Peyer's patch (tissue), 4 donors: ENCODE results near the gene SMC1B.

ENCODE experiments used
- POLR2A ChIP-seq, 2 donors: fragments of 450-650 bp; IDR thresholded peaks; one replicate each; pipeline ENCODE4 v1.5.1; 2017; ENCODE audit warnings: antibody characterized with exemption in 2 of 2, mild to moderate bottlenecking in 2 of 2, moderate library complexity in 2 of 2
- TF ChIP-seq, protein P1 (sequence below), 6 experiments: fragments of 450-650 bp in 4 of 6; fragments of 200-600 bp in 2 of 6; sonication (generic) in 1 of 6; IDR thresholded peaks; one replicate each; pipeline ENCODE4 v1.5.1; 2017 to 2019; ENCODE audit warnings: antibody characterized with exemption in 6 of 6, mild to moderate bottlenecking in 3 of 6, moderate library complexity in 1 of 6

DNA sequence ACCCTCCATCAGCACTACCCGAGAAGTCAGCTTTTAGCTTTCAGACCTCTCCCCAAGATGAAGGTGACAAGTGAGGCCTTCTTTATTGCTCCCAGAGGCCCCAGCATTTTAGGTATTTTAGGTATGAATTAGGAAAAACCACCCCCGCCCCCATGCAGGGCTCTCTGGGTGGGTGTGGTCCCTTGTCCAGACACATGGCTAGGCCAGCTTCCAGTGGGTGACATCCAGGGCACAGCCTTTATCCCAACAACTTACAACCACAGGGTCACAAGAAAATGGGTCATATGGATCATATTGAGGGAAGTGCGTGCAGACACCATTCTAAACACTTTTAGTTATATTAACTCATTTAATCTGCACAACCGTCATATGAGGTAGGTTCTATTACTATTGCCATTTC lies 42.2 kb upstream of the SMC1B start:
- TF ChIP-seq POLR2A (IDR thresholded peaks at IDR 0.05), result no peak
- TF ChIP-seq, protein P1, sequence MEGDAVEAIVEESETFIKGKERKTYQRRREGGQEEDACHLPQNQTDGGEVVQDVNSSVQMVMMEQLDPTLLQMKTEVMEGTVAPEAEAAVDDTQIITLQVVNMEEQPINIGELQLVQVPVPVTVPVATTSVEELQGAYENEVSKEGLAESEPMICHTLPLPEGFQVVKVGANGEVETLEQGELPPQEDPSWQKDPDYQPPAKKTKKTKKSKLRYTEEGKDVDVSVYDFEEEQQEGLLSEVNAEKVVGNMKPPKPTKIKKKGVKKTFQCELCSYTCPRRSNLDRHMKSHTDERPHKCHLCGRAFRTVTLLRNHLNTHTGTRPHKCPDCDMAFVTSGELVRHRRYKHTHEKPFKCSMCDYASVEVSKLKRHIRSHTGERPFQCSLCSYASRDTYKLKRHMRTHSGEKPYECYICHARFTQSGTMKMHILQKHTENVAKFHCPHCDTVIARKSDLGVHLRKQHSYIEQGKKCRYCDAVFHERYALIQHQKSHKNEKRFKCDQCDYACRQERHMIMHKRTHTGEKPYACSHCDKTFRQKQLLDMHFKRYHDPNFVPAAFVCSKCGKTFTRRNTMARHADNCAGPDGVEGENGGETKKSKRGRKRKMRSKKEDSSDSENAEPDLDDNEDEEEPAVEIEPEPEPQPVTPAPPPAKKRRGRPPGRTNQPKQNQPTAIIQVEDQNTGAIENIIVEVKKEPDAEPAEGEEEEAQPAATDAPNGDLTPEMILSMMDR (IDR thresholded peaks at IDR 0.05), result no peak
